Body of pancreas (tissue), 4 donors: ENCODE measurements around the gene PFN1.

Experiments used
- CTCF ChIP-seq, 7 experiments: fragments of 450-650 bp in 4 of 7; fragments of 200-600 bp in 3 of 7; sonication (generic) in 3 of 7; IDR thresholded peaks; one replicate each; pipeline ENCODE4 v1.5.1; 2016 to 2019; ENCODE audit warnings: antibody characterized with exemption in 7 of 7
- POLR2A ChIP-seq, 3 donors: fragments of 450-650 bp; IDR thresholded peaks; one replicate each; pipeline ENCODE4 v1.6.1; 2016; ENCODE audit warnings: antibody characterized with exemption in 3 of 3, mild to moderate bottlenecking in 2 of 3

GRCh38 chr17:4928881-4929280 is 19.4 kb downstream of the PFN1 start:
- TF ChIP-seq CTCF (IDR thresholded peaks at IDR 0.05), result no peak
- no peak for TF ChIP-seq POLR2A (IDR thresholded peaks at IDR 0.05)
